NCI-H2171 (cell line): Measurements from ENCODE around the gene IGFL3.

Experiments used
- DNase-seq: peaks from one replicate; lab custom pipeline; 2025; lab: John Stamatoyannopoulos, UW

The IGFL3 gene

DNA sequence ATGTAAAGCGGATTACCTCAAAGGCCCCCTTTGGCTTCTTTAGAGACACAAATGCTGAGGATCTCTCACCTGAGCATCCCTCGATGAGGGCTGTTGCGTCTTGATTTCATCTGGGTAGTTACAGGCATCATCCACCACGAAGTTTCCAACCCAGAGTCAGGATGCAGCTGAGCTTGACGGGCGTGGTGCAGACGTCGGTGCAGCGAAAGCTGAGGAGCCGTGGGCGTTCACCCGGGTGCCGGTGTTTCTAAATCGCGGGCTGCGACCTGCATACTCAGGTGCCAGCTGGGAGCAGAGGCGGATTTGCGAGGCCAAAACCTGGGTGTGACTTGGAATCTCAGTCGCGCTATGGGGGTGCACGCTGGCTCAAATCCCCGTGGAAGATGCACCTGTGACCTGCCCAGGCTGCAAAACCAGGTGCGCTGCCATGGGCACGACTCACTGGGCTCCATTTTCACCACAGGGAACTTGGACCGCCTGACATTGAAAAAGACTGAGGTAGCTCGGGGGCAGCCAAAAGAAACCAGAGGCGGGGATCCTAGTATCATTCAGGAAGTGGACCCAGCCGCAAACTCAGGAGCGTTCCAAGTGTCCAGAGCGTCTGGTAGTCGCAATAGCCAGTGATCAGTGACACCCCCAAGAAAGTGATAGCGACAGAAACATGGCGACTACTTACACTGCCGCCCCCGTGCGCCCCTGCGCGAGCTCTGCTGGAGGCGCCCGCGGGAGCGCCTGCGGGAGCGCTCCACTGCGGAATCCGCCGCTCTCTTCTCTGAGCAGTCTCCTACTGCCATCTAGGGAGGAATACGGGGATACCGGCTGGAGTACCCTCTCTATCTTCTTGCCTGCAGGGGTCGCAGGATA, 47.3 kb downstream of the IGFL3 start:
- peak; percentile 85 for DNase-seq

DNA sequence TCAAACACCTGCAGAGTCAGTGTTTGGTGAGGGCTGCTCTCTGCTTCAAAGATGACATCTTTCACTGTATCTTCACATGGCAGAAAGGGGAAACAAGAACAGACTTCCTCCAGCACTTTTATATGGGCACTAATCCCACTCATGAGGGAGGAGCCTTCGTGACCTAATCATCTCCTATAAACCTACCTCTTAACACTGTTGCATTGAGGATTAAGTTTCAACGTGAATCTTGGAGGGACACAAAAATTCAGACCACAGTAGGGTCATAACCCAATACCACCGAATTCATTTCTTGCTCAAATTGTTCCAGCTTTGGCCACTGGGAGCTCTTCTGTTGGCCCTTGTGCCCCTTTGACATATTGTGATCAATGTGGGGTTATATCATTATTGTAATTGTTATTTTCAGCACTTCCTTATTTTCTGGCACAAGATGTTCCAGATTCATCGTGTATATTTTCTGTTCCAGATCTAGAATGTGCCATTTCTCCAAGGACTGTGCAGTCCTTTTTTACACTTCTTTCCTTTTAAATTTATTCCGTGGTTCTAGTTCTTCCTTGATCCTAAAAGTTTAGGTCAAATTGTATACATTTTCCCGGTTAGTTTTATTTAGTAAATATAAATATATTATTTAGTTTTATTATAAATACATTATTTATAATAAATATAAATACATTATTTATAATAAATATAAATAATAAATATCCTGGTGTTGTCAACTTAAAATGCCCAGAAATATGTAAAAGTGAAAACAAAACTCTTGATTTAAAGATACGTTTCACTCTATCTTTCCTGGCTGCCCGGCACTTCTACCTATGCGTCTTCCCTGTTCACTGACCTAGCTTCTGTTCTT, 48.2 kb downstream of the IGFL3 start:
- DNase-seq = no peak

DNA sequence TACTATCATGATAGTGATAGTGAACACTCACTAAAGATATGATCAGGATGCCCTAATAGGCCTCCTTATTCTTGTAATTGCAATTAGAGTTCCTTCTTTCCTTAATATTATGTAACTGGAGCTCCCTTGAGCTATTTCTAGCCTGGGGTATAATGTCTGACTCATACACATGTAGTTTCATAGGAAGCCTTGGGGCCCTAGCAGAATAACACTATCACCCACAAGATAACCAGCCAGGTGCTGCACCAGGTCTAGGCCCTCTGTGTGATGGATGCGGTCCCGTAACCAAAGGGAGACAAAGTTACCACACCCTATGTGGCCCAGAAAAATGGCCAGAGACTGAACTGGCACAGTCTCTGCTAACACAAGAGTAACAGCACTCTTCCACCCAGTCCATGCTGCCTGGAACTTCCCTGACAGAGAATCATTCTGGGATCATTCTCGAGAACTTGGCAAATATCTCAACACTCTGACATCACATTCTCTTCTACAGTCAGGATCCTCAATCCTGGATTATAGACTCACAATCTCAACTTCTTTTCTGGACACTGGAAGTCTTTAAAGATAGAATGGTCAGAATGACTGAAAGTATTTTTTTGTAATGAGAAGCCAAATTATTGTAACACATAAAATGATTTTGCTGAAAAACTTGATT, 51.1 kb downstream of the IGFL3 start:
- no peak for DNase-seq
